Activated T-cell treated with anti-CD3 and anti-CD28 coated beads, Interleukin-2, amount 50 U/mL, for 72 hours (primary cell): ENCODE measurements around the gene PGM5. TPM values are rescaled to one million over a fixed set of nuclear protein-coding genes. Genes with fewer than 3 reads are reported as not detected.
A peak's percentile ranks its signal among the peaks of the same experiment; 100 is the strongest.

ENCODE experiments used
- ATAC-seq, 2 donors: fragments of 150-1000 bp; cut with Tn5 transposase; replicated peaks in 1 of 2; 2 replicates each; pipeline ENCODE4 v1.10.0; 2021; ENCODE audit warnings: moderate library complexity in 2 of 2, mild to moderate bottlenecking in 1 of 2
- DNase-seq, 2 donors: peaks; one replicate each; pipeline ENCODE4 v3.0.0; 2021 to 2022; ENCODE audit warnings: mixed read lengths in 1 of 2
- H3K27ac Mint-ChIP-seq: one replicate; pipeline ENCODE4 v1.8.0; 2022; ENCODE audit warnings: mild to moderate bottlenecking, moderate library complexity, mixed read lengths
- H3K27me3 Mint-ChIP-seq: one replicate; pipeline ENCODE4 v1.8.0; 2022; ENCODE audit warnings: low read depth, mixed read lengths
- H3K36me3 Mint-ChIP-seq, 2 donors: one replicate each; pipeline ENCODE4 v1.8.0; 2022; ENCODE audit warnings: mixed read lengths in 2 of 2, mild to moderate bottlenecking in 1 of 2; ENCODE audit not compliant: insufficient read depth in 2 of 2
- H3K4me1 Mint-ChIP-seq: one replicate; pipeline ENCODE4 v1.8.0; 2022; ENCODE audit warnings: low read depth, mixed read lengths
- H3K4me3 Mint-ChIP-seq, 2 donors: one replicate each; pipeline ENCODE4 v1.8.0; 2022; ENCODE audit warnings: mild to moderate bottlenecking in 2 of 2, mixed read lengths in 2 of 2, moderate library complexity in 2 of 2
- H3K9me3 Mint-ChIP-seq, 2 donors: one replicate each; pipeline ENCODE4 v1.8.0; 2022; ENCODE audit warnings: mixed read lengths in 2 of 2
- total RNA-seq, 2 donors: library from RNA; stranded (reverse); gene quantifications; one replicate each; pipeline ENCODE4 v1.2.3, GENCODE V29; 2022

PGM5 gene
- total RNA-seq, 2 donors from 2014 or later: not detected

DNA sequence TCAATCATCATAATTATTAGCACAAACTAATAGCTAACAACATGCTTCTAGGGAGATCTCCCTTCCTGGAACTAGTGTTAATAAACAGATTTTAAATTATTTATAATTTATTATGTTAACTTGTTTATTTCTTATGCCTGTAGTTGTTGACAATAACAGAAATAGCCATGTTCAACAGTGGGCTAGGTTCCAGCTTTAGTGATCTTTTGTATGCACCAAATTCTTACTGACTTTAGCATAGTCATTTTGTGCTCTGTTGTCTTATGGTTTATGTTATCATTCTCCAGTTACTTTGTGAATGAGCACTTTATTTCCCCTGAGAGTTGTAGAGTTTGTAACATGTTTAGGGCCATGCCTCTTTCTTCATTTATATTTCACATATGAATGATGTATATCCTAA is 113.7 kb downstream of the PGM5 start:
- Mint-ChIP-seq H3K4me3 (no peak overlapping the region), H3K36me3 (no peaks in the 10 kb centered on the region), H3K27ac (no peak overlapping the region), H3K9me3 (no peaks in the 10 kb centered on the region), H3K4me1 (no peaks in the 10 kb centered on the region), H3K27me3 (peaks cover 6% of the 10 kb centered on the region)
- DNase-seq (no peak), ATAC-seq (no peak)

DNA sequence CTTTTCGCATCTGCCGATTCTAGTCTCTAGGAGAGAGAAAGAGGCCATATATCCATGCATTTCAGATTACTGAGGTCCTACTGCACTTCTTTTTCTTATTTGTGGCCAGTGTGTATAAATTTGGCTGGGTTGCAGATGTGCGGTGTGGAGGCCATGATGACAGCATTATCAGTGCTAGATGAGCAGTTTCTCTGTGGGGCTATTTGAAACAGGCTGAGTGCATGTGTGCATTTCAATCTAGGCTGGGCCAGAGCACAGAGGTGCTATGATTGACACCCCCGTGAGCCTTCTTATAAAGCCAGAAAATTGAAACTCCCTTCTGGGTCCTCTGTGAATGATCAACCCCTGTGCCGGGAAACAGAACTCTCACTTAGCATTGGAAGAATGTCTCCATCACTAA is 114.2 kb downstream of the PGM5 start:
- no peaks in the 10 kb centered on the region for H3K9me3 Mint-ChIP-seq
- no peaks in the 10 kb centered on the region for H3K4me1 Mint-ChIP-seq
- H3K27me3 Mint-ChIP-seq: peaks cover 6% of the 10 kb centered on the region
- no peak overlapping the region for H3K4me3 Mint-ChIP-seq
- no peaks in the 10 kb centered on the region for H3K36me3 Mint-ChIP-seq
- no peak overlapping the region for H3K27ac Mint-ChIP-seq
- DNase-seq (no peak), ATAC-seq (no peak)

DNA sequence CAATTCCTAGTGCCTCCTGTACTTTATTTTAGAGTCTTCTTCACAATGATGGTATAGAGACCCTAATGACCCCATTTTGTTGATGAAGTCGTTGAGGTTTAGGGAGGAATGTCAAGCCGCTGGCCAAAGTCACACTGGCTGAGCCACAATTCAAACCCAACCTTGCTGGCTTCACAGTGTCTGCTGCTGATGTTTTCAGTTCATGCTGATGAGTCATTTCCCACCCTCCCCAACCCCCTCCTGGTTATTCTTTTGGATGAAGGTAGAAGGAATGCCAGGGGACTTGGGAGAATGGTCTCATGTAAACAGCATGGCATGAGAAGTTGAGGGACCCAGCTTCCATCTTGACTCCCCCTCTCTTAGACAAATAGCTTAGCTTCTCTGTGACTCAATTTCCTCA is 115.7 kb downstream of the PGM5 start:
- DNase-seq (no peak), ATAC-seq (no peak)
- H3K36me3 Mint-ChIP-seq: no peaks in the 10 kb centered on the region
- H3K27me3 Mint-ChIP-seq: peaks cover 13% of the 10 kb centered on the region
- H3K27ac Mint-ChIP-seq: no peak overlapping the region
- no peaks in the 10 kb centered on the region for H3K9me3 Mint-ChIP-seq
- H3K4me1 Mint-ChIP-seq: no peaks in the 10 kb centered on the region
- H3K4me3 Mint-ChIP-seq: no peak overlapping the region

DNA sequence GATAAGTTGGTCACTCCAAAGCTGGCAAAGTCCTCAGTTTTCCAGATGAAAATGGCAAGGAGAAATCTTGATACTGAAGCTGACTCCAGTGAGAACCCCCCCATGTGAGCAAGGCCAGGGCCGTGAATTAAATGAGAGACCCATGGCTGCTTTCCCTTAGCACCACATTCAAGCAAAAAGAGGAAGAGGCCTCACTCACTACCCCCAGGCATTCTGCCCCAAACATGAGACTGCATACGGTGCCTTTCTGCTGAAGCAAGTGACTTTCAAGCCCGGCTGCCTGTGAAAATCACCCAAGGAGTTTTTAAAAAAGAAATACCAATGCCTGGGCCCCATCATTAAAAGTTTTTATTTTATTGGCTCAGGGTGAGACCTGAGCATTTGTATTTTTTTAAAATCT is 117.4 kb downstream of the PGM5 start:
- Mint-ChIP-seq H3K9me3 (no peaks in the 10 kb centered on the region), H3K27ac (no peak overlapping the region), H3K36me3 (no peaks in the 10 kb centered on the region), H3K27me3 (peaks cover 16% of the 10 kb centered on the region), H3K4me1 (no peaks in the 10 kb centered on the region), H3K4me3 (no peak overlapping the region)
- ATAC-seq (no peak), DNase-seq (no peak)

DNA sequence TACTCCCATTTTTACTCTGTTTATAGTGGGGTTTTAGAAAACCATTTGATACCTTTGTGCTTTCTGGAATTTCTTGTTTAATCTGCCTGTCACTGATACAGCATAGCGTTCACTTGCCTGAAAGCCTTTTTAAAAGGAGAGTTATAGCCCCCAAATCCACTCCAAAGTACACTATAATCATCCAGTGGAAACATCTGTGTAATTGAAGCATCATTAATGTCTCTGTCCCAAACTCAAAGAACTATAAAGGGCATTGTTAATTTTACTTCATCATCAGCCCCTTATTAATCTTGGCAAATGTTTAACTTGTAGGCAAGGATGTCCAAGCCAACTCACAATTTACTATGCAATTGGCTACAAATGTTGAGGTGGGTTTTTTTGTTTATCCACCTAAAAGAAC is 120.0 kb downstream of the PGM5 start:
- no peak for DNase-seq
- Mint-ChIP-seq H3K27ac (peak overlapping the region; percentile 54), H3K36me3 (no peaks in the 10 kb centered on the region), H3K9me3 (no peaks in the 10 kb centered on the region), H3K27me3 (peaks cover 20% of the 10 kb centered on the region), H3K4me3 (no peak overlapping the region), H3K4me1 (no peaks in the 10 kb centered on the region)
- ATAC-seq: no peak

DNA sequence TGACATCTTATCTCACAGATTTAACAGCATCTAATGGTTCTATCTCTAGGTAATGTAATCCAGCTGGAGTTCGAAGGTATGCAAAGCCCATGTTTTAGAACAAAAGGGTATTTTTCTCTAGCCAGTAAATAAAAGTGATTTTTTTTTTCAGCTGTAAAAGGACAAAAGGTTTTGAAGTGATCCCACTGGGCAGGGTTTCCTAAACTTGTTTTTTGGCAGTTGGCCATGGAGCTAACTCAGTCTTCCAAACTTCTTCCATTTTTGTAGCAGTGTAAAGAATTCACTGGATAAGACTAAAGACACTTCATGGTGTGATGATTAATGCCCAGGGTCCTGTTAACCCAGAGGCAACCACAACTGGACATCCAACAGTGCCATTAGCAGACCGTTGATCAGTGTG is 120.4 kb downstream of the PGM5 start:
- H3K27me3 Mint-ChIP-seq: peaks cover 20% of the 10 kb centered on the region
- H3K9me3 Mint-ChIP-seq: no peaks in the 10 kb centered on the region
- ATAC-seq (no peak), DNase-seq (no peak)
- no peaks in the 10 kb centered on the region for H3K4me1 Mint-ChIP-seq
- no peaks in the 10 kb centered on the region for H3K36me3 Mint-ChIP-seq
- H3K27ac Mint-ChIP-seq: no peak overlapping the region
- no peak overlapping the region for H3K4me3 Mint-ChIP-seq

DNA sequence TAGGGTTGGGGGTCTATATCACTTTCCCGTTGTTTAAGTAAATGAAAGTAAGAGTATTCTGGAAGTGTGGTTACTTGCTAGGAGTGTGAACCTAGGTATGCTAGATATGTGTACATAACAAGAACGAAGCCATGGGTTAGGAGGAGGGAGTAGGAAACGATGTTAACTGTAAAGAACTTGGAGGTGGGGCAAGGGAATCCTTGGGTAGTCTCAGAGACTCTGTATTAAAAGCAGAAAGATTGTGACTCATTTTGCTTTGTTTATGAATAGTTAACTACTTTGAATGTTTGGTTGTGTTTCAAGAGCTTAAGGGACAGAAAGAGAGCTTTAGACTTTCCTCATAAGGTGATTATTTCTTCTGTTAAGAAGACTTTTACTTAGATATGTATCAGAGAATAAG is 124.4 kb downstream of the PGM5 start:
- Mint-ChIP-seq H3K9me3 (no peaks in the 10 kb centered on the region), H3K36me3 (peaks cover 0 to 2% of the 10 kb centered on the region in 2 donors), H3K4me1 (no peaks in the 10 kb centered on the region), H3K27me3 (peaks cover 20% of the 10 kb centered on the region), H3K4me3 (no peak overlapping the region), H3K27ac (no peak overlapping the region)
- no peak for DNase-seq
- no peak for ATAC-seq

DNA sequence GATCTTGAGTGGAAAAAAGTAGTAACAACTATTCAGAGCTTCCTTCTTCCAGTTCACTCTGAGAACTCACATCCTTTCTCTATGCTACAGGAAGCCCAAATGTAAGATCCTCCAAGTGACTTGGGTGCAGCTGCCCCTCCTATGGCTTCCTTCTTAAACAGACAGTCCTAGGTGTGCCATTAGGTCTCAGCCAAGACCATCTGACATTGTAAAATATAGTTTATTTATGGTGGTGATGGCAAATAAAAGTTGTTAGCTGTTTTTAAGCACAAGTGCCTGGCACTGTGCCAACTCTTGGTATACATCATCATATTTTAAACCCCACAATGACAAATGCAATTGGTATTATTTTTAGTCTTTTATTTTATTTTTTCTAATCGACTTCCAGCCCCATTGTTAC is 126.1 kb downstream of the PGM5 start:
- Mint-ChIP-seq H3K27ac (no peak overlapping the region), H3K27me3 (peaks cover 13% of the 10 kb centered on the region), H3K9me3 (no peaks in the 10 kb centered on the region), H3K4me3 (no peak overlapping the region), H3K4me1 (no peaks in the 10 kb centered on the region), H3K36me3 (peaks cover 0 to 2% of the 10 kb centered on the region in 2 donors)
- no peak for ATAC-seq
- DNase-seq: no peak

DNA sequence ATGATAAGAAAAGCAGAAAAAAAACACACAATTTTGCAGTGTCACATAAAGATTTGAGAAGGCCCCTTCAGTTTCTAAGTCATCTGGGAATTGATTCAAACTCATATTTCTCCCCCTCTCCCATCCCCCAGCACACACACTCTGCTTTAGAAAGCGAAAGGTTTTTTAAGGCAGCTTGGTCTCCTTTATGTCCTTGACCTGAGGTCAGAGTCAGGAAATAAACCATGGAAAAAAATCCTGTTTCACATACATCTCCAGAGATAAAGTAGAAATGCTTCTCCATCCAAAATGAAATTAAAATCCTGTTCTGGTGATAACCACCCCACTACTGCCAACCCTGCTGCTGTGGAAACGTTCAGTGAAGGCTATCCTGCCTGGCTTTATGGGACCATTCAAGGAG is 131.7 kb downstream of the PGM5 start:
- no peaks in the 10 kb centered on the region for H3K9me3 Mint-ChIP-seq
- DNase-seq (no peak), ATAC-seq (no peak)
- no peaks in the 10 kb centered on the region for H3K4me1 Mint-ChIP-seq
- H3K4me3 Mint-ChIP-seq: no peak overlapping the region
- no peak overlapping the region for H3K27ac Mint-ChIP-seq
- peaks cover 18% of the 10 kb centered on the region for H3K27me3 Mint-ChIP-seq
- peaks cover 0 to 1% of the 10 kb centered on the region in 2 donors for H3K36me3 Mint-ChIP-seq

DNA sequence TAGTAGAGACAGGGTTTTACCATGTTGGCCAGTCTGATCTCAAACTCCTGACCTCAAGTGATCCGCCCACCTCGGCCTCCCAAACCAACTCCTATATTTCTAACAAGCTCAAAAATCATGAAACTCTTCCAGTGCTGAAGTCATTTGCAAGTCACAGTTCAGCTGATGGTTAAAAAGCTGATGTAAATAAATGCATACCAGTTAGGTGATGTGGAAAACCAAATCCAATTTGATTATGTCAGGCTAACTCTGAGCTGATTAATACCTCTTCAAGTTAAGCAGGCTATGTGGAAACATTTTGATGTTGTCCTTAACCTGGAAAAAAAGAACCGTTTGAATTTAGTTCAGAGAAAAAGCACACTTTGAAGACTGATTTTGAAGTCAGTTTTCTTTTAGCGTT is 133.2 kb downstream of the PGM5 start:
- DNase-seq (no peak), ATAC-seq (no peak)
- Mint-ChIP-seq H3K9me3 (no peaks in the 10 kb centered on the region), H3K4me1 (no peaks in the 10 kb centered on the region), H3K27ac (no peak overlapping the region), H3K36me3 (no peaks in the 10 kb centered on the region), H3K27me3 (peaks cover 18% of the 10 kb centered on the region), H3K4me3 (no peak overlapping the region)

DNA sequence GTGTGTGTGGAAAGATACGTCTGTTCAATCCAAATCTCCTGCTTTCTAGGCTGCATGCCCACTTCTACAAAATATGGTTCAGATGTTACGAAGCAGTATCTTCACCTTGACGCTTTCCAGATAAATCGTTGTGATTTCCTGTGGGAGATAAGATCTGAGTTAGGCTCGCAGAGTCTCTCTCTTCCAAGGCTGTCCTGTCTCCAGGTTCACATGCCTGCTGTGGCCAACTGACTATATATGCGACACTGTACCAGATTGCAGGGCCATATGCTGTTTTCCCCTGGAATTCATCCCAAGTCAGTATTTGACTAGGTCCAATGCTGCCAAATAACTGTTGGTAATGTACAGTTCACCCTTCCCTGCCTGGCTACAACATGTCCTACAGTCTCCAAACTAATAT is 136.4 kb downstream of the PGM5 start:
- DNase-seq: no peak
- Mint-ChIP-seq H3K4me3 (no peak overlapping the region), H3K36me3 (no peaks in the 10 kb centered on the region), H3K27me3 (peaks cover 18% of the 10 kb centered on the region), H3K27ac (no peak overlapping the region), H3K9me3 (no peaks in the 10 kb centered on the region), H3K4me1 (no peaks in the 10 kb centered on the region)
- ATAC-seq: no peak

DNA sequence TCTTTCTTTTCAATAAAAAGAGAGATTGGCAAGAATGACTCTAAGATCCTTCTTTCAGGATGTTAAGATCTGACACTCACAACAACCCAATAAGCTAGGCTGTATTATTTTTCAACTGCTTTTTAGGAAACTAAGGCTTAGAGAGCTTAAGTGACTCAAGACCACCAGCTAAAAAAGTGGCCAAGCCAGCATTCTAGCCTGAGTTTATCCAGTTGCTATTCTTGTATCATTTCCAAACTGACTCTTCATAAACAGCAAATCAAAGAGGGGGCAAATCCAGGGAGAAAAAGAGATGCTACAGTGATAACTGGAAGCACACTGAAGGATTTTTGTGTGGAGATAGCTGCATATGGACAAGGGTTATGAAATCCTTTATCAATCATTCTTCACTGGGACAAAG is 137.1 kb downstream of the PGM5 start:
- Mint-ChIP-seq H3K36me3 (no peaks in the 10 kb centered on the region), H3K27me3 (peaks cover 18% of the 10 kb centered on the region), H3K4me1 (no peaks in the 10 kb centered on the region), H3K9me3 (no peaks in the 10 kb centered on the region), H3K4me3 (no peak overlapping the region), H3K27ac (no peak overlapping the region)
- ATAC-seq (no peak), DNase-seq (no peak)

DNA sequence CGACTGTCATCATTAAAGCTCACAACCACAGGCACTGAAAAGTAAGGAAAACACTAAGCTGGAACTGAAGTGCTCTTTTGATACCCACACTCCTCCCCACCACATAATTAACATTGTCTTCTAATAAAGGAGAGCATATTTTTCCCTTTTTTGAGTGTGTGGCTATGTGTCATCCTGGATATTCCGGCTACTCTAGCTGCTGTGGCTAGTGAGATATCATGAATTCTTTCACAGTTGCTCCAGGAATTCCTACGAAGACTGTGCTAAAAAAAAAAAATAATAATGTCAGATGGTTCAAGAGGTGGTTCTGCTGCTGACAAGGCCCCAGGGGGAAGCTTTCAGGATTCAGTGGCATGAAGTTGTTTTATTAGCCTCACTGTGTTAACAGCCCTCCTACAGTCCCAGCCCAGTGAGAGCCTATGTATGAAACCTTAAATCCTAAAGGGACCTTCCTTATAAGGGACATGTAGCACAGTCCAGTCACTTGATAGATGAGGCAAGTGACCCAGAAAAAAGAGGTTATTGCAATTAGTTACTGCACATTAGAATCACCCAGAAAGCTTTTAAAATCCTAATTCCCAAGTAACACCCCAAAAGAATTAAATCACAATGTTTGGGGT is 137.7 kb downstream of the PGM5 start:
- Mint-ChIP-seq H3K27me3 (peaks cover 18% of the 10 kb centered on the region), H3K9me3 (no peaks in the 10 kb centered on the region), H3K4me3 (no peak overlapping the region), H3K4me1 (no peaks in the 10 kb centered on the region), H3K36me3 (no peaks in the 10 kb centered on the region), H3K27ac (no peak overlapping the region)
- DNase-seq (no peak), ATAC-seq (no peak)

DNA sequence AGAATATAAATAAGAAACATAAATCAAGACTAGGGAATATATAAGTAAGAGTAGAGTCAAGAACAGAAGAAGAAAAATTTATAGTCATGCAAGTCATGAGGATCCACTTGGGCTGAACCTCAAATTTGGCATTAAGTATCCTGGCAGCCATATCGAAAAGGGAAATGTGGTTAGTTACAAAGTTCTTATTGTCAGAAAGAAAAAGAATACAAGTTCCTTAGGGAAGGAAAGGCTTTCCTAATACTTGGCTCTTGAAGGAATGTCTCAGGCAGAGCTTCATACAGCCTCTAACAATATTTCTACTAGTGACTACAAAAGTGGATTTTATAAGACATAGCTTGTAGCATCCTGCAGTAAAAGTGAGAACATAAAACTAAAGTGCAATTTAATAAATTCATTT is 138.8 kb downstream of the PGM5 start:
- no peak overlapping the region for H3K27ac Mint-ChIP-seq
- ATAC-seq: no peak
- no peaks in the 10 kb centered on the region for H3K4me1 Mint-ChIP-seq
- no peaks in the 10 kb centered on the region for H3K9me3 Mint-ChIP-seq
- no peaks in the 10 kb centered on the region for H3K36me3 Mint-ChIP-seq
- no peak for DNase-seq
- peaks cover 18% of the 10 kb centered on the region for H3K27me3 Mint-ChIP-seq
- no peak overlapping the region for H3K4me3 Mint-ChIP-seq
